Right kidney (tissue), 9 donors: ENCODE results near the gene STX7.
"Not testable (repeated sequence)": the region's sequence is repeated elsewhere in the genome, so short reads cannot be mapped to it uniquely, and the experiment has no call there.

Source experiments
- DNase-seq: peaks from one replicate; pipeline ENCODE4 v3.0.0-alpha.2; 2016
- long read RNA-seq, 8 donors: transcript quantifications; one replicate each; lab custom pipeline, GENCODE V29; 2026

Gene STX7
- long read RNA-seq, donor 1, full-length matches to known transcripts, result 17 of 35 reads
- long read RNA-seq, donor 1, partial matches to known transcripts, result 18 of 35 reads
- long read RNA-seq, donor 1, other reads (novel, unspliced or antisense), result 0 of 35 reads
- long read RNA-seq, donor 2, full-length matches to known transcripts, result 17 of 17 reads
- long read RNA-seq, donor 2, partial matches to known transcripts, result 0 of 17 reads
- long read RNA-seq, donor 2, other reads (novel, unspliced or antisense), result 0 of 17 reads
- long read RNA-seq, donor 3, full-length matches to known transcripts, result 10 of 10 reads
- long read RNA-seq, donor 3, partial matches to known transcripts, result 0 of 10 reads
- long read RNA-seq, donor 3, other reads (novel, unspliced or antisense), result 0 of 10 reads
- long read RNA-seq, donor 4, full-length matches to known transcripts, result 22 of 27 reads
- long read RNA-seq, donor 4, partial matches to known transcripts, result 5 of 27 reads
- long read RNA-seq, donor 4, other reads (novel, unspliced or antisense), result 0 of 27 reads
- long read RNA-seq, donor 5, full-length matches to known transcripts, result 36 of 36 reads
- long read RNA-seq, donor 5, partial matches to known transcripts, result 0 of 36 reads
- long read RNA-seq, donor 5, other reads (novel, unspliced or antisense), result 0 of 36 reads
- long read RNA-seq, donor 6, full-length matches to known transcripts, result 21 of 26 reads
- long read RNA-seq, donor 6, partial matches to known transcripts, result 5 of 26 reads
- long read RNA-seq, donor 6, other reads (novel, unspliced or antisense), result 0 of 26 reads
- long read RNA-seq, donor 7, full-length matches to known transcripts, result 21 of 35 reads
- long read RNA-seq, donor 7, partial matches to known transcripts, result 14 of 35 reads
- long read RNA-seq, donor 7, other reads (novel, unspliced or antisense), result 0 of 35 reads
- long read RNA-seq, donor 8, full-length matches to known transcripts, result 23 of 23 reads
- long read RNA-seq, donor 8, partial matches to known transcripts, result 0 of 23 reads
- long read RNA-seq, donor 8, other reads (novel, unspliced or antisense), result 0 of 23 reads

- DNase-seq, result peak; percentile 99
Measured at GRCh38 chr6:132512638-132513632, at the start of gene STX7. Gene STX7, minus strand, starts transcription at chr6:132513116. Its CDS starts 9,586 bp downstream, at chr6:132503530.

- not testable (repeated sequence) for DNase-seq
Measured at GRCh38 chr6:132560087-132560486, 47.2 kb upstream of the STX7 start.

DNA sequence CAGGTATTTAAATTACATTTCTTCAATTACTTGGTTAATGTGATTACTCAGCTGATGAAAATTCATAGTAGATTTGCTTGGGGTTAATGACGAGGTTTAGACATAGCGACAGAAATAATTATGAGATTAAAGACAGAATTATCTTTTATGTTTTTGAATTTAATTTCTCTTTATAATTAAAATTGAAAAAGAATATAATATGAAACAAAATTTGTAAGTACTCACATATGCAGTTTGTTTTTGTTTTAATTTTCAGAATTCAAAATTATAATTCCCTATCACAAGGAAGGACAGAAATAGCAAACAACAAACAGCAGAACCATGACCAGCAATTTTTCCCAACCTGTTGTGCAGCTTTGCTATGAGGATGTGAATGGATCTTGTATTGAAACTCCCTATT, 39.5 kb upstream of the STX7 start, which contains the start of gene TAAR8:
TAAR8 (plus strand) TSS at position 301 of the 400 bp plus-strand sequence; CDS start at position 322, 21 bp downstream.
- DNase-seq, result no peak

DNA sequence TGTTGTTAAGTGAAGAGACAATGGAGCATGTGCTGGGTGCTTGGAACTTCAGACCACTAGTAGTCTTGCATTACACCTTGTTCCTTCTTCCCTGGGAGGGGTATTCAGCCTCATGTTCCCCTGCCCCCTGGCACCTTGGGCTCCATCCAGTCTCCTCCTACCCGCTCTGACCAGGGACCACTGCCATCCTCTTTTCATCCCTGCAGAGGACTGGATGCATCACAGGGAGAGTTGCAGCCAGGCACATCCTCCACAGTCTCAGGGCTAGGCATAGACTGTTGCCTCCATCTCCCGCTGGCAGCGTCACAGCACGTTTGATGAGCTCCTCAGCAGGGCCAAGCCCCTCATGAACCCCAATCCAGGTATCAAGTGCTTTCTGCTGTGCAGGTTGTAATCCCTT, 38.3 kb upstream of the STX7 start:
- no peak for DNase-seq

GRCh38 chr6:132548746-132549463, 36.0 kb upstream of the STX7 start:
- no peak for DNase-seq

- no peak for DNase-seq
Measured at GRCh38 chr6:132544826-132545225, 31.9 kb upstream of the STX7 start.

DNA sequence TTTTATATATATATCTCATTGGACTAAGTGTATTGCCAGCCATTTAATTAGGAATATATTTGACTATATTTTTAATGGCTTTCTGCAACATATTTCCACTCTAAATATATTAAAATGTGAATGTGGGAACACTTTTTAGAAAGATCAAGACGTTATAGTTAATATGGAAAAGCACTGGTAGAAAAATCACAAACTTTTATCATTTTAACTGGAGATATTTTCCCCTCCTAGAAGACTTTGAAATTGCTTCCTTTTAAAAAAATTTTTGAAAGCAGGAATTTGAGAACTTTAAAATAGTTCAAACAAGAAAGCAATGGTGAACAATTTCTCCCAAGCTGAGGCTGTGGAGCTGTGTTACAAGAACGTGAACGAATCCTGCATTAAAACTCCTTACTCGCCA, 25.1 kb upstream of the STX7 start, which contains the start of gene TAAR9:
TAAR9 (plus strand) TSS at position 301 of the 400 bp plus-strand sequence; CDS start at position 314, 13 bp downstream.
- no peak for DNase-seq

GRCh38 chr6:132537145-132537544, 24.2 kb upstream of the STX7 start:
- DNase-seq, result no peak

DNA sequence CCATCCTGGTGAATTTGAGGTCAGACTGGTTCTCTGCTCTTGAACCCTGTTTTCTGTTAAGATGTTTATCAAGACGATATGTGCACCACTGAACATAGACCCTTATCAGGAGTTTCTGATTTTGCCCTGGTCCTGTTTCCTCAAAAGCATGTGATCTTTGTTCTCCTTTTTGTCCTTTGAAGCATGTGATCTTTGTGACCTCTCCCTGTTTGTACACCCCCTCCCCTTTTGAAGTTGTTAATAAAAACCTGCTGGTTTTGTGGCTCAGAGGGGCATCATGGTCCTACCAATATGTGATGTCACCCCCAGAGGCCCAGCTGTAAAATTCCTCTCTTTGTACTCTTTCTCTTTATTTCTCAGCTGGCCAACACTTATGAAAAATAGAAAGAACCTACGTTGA, 21.6 kb upstream of the STX7 start:
- not testable (repeated sequence) for DNase-seq

DNA sequence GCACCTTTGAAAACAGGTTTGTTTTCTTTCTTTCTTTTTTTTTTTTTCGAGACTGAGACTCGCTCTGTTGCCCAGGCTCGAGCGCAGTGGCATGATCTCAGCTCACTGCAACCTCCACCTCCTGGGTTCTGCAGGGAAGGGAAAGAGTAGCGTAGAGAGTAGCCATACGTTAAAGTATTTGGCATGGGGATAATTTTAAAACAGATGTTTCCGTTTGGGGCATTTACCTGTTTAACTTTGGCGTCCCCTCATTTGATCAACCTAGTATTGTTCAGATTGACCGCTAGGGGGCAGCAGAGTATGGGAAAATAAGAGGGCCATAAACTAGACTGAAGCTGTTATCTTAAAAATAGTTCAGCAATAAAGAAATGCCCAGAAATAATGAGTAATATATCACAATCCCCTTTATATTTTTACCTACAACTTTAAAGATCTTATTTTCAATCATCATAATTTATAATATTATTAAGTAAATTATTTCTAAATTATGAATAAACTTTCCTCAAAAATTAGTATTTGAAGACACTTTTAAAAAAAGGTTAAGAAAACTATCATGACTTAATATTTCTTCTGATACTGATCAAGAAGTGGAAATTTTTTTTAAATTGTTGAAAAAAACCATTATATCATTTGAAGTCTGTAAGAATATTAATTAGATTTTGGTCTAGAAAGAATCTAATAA, 17.5 kb upstream of the STX7 start:
- DNase-seq, result peak; percentile 63

DNA sequence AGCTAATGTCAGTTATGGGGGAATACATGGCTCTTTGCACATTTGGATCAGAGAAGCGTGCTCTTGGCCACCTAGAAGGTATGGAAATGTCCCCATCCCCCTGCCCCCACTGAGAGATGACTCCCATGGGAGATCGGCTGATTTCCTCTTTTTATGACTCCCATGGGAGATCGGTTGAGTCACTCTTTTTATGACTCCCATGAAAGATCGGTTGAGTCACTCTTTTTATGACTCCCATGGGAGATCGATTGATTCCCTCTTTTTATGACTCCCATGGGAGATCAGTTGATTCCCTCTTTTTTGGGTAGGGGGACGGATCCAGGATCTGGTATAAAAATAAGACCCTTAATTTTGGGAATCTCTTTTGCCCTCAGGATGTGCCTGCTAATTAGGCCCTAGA, 14.9 kb upstream of the STX7 start:
- no peak for DNase-seq

DNA sequence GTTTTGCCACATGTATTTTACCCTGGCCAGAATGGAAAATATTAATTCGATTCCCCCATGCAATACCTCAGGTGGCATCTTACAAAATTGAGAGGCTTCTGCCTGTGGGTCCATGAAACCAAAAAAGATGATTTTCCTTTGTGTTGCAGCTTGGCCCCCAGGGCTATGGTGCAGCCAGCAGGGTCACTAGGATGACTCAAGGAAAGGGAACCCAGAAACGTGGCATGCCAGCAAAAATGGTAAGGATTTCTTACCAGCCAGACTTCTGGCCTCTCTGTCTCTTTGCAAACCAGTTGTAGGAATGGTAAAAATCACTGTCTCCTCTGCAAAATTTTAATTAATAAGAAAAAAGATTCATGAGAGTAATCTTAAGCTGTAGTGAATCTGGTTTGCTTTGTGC, 13.5 kb upstream of the STX7 start:
- DNase-seq, result no peak

GRCh38 chr6:132525866-132526265, 12.9 kb upstream of the STX7 start:
- no peak for DNase-seq

- no peak for DNase-seq
Measured at GRCh38 chr6:132524646-132525045, 11.7 kb upstream of the STX7 start.

GRCh38 chr6:132520953-132521352, 8.0 kb upstream of the STX7 start:
- DNase-seq, result no peak

GRCh38 chr6:132515386-132515785, 2.5 kb upstream of the STX7 start:
- DNase-seq, result no peak

DNA sequence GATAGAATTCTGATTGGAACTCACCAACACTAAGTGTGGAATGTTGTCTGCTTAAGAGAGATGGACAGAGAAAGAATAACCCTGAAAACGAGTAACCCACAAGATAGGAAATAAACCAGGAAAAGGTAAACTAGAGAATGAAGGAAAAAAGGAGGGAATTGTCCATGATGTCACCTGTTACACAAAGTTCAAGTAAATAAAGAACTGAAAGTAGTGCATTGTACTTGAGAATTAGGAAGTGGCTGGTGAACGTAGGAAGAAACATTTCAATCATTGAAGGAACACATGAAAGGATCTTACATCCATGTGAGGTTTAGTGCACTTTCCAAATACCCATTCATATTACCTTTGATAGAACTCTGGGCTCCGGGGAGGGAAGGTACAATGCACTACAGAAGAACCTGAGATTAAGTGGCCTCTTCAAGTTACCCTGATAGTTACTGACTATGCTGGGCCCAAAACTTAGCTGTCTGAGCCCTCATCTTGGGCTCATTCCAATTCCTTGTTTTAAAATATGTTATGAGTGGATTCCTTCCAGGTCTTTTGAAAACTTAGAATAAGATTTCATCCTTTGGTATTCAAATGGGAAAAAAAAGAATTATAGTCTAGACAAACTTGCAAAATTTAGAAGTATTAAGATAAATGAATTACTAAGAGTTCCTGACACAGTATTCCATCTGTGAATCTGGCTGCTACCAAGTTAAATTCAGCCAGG, 1.1 kb upstream of the STX7 start:
- DNase-seq, result no peak

GRCh38 chr6:132512342-132512637, 626 bp downstream of the STX7 start:
- no peak for DNase-seq

DNA sequence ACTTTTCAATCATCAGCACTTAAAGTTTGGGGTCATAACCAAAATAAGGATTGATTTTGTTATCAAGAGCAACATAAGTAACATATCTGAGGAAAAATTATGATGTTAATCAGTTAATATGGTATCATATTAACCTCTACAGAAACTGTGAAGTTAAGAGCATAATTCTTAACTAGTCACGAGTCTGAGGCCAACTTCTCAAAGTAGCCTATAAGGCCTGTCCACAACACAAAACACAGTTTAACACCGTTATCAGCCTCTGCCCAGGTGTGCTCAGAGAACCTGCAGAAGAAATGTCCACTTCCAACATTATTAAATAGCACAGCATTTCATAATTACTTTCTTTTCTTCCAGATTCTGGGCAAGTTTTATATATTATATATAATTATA, 1.1 kb downstream of the STX7 start:
- DNase-seq, result no peak
